ENCODE measurements around the gene DNM2. TPM values are rescaled to one million over a fixed set of nuclear protein-coding genes. Genes with fewer than 3 reads are reported as not detected.

Gene DNM2
- total RNA-seq, 1 experiment from 2014 or later: 131 TPM

- H3K27me3 Mint-ChIP-seq (ENCODE audit: low read depth): no peaks in the 10 kb centered on the region
- H3K4me3 Mint-ChIP-seq: no peak overlapping the region
- H3K9me3 Mint-ChIP-seq: no peaks in the 10 kb centered on the region
- no peak for TF ChIP-seq TEAD4 (CRISPR knock-in tag; IDR thresholded peaks at IDR 0.05)
- TF ChIP-seq RELA (CRISPR knock-in tag; IDR thresholded peaks at IDR 0.05; ENCODE audit: borderline replicate concordance): no peak
- no peak for TF ChIP-seq ZBTB21 (CRISPR knock-in tag; IDR thresholded peaks at IDR 0.05; ENCODE audit: borderline replicate concordance)
- no peak for TF ChIP-seq MLX (CRISPR knock-in tag; IDR thresholded peaks at IDR 0.05)
- no peak for TF ChIP-seq IRF1 (CRISPR knock-in tag; IDR thresholded peaks at IDR 0.05)
- no peak for TF ChIP-seq ZNF263 (CRISPR knock-in tag; IDR thresholded peaks at IDR 0.05; ENCODE audit: low read depth)
- no peak for TF ChIP-seq E2F5 (CRISPR knock-in tag; IDR thresholded peaks at IDR 0.05)
- no peak for TF ChIP-seq ZNF416 (CRISPR knock-in tag; IDR thresholded peaks at IDR 0.05)
- no peak for TF ChIP-seq AFF4 (CRISPR knock-in tag; IDR thresholded peaks at IDR 0.05; ENCODE audit: borderline replicate concordance)
- TF ChIP-seq SMAD3 (CRISPR knock-in tag; IDR thresholded peaks at IDR 0.05; ENCODE audit: borderline replicate concordance): no peak
- no peak for TF ChIP-seq MAX (CRISPR knock-in tag; IDR thresholded peaks at IDR 0.05)
- no peak for TF ChIP-seq JAZF1 (CRISPR knock-in tag; IDR thresholded peaks at IDR 0.05)
- CTCF ChIA-PET: interaction anchor here (1.6 kb wide), 1 partner anchor 117 kb away, joined by 4 read pairs; no protein-coding TSS in a partner anchor
- ATAC-seq (no peak), DNase-seq (ENCODE audit: low spot score) (no peak)
- peak overlapping the region; percentile 69 for H3K27ac Mint-ChIP-seq
- POLR2A ChIA-PET: no interaction called here
- H3K36me3 Mint-ChIP-seq: no peaks in the 10 kb centered on the region
- H3K4me1 Mint-ChIP-seq: peaks cover 25% of the 10 kb centered on the region
Observed at GRCh38 chr19:10747271-10747670, 29.4 kb downstream of the DNM2 start.

- H3K4me3 Mint-ChIP-seq: no peak overlapping the region
- no peaks in the 10 kb centered on the region for H3K27me3 Mint-ChIP-seq (ENCODE audit: low read depth)
- no peak for TF ChIP-seq CTCF (IDR thresholded peaks at IDR 0.05)
- no peak for TF ChIP-seq RORB (CRISPR knock-in tag; IDR thresholded peaks at IDR 0.05)
- no peak for TF ChIP-seq EMX1 (CRISPR knock-in tag; IDR thresholded peaks at IDR 0.05)
- TF ChIP-seq FOXP1 (CRISPR knock-in tag; IDR thresholded peaks at IDR 0.05; ENCODE audit: borderline replicate concordance): no peak
- TF ChIP-seq USF2 (CRISPR knock-in tag; IDR thresholded peaks at IDR 0.05): no peak
- no peak for TF ChIP-seq CBFB (CRISPR knock-in tag; IDR thresholded peaks at IDR 0.05; ENCODE audit: low read depth)
- no peak for TF ChIP-seq ZNF532 (CRISPR knock-in tag; IDR thresholded peaks at IDR 0.05; ENCODE audit: borderline replicate concordance)
- no peak for TF ChIP-seq ERG (CRISPR knock-in tag; IDR thresholded peaks at IDR 0.05)
- no peak for TF ChIP-seq CREB1 (CRISPR knock-in tag; IDR thresholded peaks at IDR 0.05)
- peaks cover 27% of the 10 kb centered on the region for H3K4me1 Mint-ChIP-seq
- CTCF ChIA-PET: interaction anchor here (1.6 kb wide), 1 partner anchor 117 kb away, joined by 4 read pairs; no protein-coding TSS in a partner anchor
- H3K9me3 Mint-ChIP-seq: no peaks in the 10 kb centered on the region
- POLR2A ChIA-PET: no interaction called here
- no peak for DNase-seq (ENCODE audit: low spot score)
- no peak for ATAC-seq
- no peaks in the 10 kb centered on the region for H3K36me3 Mint-ChIP-seq
- peak overlapping the region; percentile 92 for H3K27ac Mint-ChIP-seq
Observed at GRCh38 chr19:10747674-10748073, 29.8 kb downstream of the DNM2 start.

All from WTC11 (cell line).